ENCODE results near the gene SLF2. TPM values are rescaled to one million over a fixed set of nuclear protein-coding genes. Genes with fewer than 3 reads are reported as not detected.

The SLF2 gene
- total RNA-seq, 1 donor from 2014 or later: 20.3 TPM

DNA sequence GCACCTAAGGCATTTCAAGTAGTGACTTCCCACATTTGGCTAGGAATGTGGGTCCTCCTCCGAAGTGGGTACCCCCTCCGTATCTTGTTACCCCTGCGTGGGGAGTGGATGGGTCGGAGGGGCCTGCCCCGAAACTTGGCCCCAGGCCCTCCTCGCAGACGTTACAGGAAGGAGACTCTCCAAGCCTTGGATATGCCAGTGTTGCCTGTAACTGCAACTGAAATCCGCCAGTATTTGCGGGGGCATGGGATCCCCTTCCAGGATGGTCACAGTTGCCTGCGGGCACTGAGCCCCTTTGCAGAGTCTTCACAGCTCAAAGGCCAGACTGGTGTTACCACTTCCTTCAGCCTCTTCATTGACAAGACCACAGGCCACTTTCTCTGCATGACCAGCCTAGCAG lies 75.4 kb downstream of the SLF2 start:
- no peak for TF ChIP-seq EZH2 (IDR thresholded peaks at IDR 0.05; ENCODE audit: insufficient read depth, low read length)
- TF ChIP-seq, protein P1, sequence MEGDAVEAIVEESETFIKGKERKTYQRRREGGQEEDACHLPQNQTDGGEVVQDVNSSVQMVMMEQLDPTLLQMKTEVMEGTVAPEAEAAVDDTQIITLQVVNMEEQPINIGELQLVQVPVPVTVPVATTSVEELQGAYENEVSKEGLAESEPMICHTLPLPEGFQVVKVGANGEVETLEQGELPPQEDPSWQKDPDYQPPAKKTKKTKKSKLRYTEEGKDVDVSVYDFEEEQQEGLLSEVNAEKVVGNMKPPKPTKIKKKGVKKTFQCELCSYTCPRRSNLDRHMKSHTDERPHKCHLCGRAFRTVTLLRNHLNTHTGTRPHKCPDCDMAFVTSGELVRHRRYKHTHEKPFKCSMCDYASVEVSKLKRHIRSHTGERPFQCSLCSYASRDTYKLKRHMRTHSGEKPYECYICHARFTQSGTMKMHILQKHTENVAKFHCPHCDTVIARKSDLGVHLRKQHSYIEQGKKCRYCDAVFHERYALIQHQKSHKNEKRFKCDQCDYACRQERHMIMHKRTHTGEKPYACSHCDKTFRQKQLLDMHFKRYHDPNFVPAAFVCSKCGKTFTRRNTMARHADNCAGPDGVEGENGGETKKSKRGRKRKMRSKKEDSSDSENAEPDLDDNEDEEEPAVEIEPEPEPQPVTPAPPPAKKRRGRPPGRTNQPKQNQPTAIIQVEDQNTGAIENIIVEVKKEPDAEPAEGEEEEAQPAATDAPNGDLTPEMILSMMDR (IDR thresholded peaks at IDR 0.05; ENCODE audit: insufficient read depth, low read depth, low read length): no peak
- Histone ChIP-seq H2AFZ (ENCODE audit: low read depth, low read length) (peak overlapping the region; percentile 100), H3K27ac (ENCODE audit: low read depth, low read length) (no peak overlapping the region), H3K79me2 (ENCODE audit: insufficient read depth, low read length) (peaks cover 53% of the 10 kb centered on the region), H3K36me3 (ENCODE audit: insufficient read depth, low read length) (peaks cover 26% of the 10 kb centered on the region), H3K4me1 (ENCODE audit: insufficient read depth, low read length) (peaks cover 19% of the 10 kb centered on the region), H3K4me3 (ENCODE audit: insufficient read depth, low read depth, low read length) (peak overlapping the region; percentile 92), H3K27me3 (ENCODE audit: insufficient read depth, low read length) (no peaks in the 10 kb centered on the region), H3K4me2 (ENCODE audit: low read length) (peak overlapping the region; percentile 99), H3K9ac (ENCODE audit: low read length) (peak overlapping the region; percentile 86), H3K9me3 (ENCODE audit: insufficient read depth, low read depth, low read length) (no peaks in the 10 kb centered on the region), H4K20me1 (ENCODE audit: insufficient read depth, low read length) (peaks cover 32% of the 10 kb centered on the region)
- Mint-ChIP-seq H3K36me3 (ENCODE audit: low read depth, unreplicated experiment) (peaks cover 18% of the 10 kb centered on the region), H3K27ac (ENCODE audit: unreplicated experiment) (no peak overlapping the region), H3K4me3 (ENCODE audit: unreplicated experiment) (peak overlapping the region; percentile 95), H3K9me3 (ENCODE audit: unreplicated experiment) (peaks cover 3% of the 10 kb centered on the region), H3K27me3 (ENCODE audit: low read depth, unreplicated experiment) (no peaks in the 10 kb centered on the region), H3K4me1 (ENCODE audit: low read depth, unreplicated experiment) (peaks cover 10% of the 10 kb centered on the region)
- no peak for FAIRE-seq
- DNase-seq (ENCODE audit: low read depth): no peak

DNA sequence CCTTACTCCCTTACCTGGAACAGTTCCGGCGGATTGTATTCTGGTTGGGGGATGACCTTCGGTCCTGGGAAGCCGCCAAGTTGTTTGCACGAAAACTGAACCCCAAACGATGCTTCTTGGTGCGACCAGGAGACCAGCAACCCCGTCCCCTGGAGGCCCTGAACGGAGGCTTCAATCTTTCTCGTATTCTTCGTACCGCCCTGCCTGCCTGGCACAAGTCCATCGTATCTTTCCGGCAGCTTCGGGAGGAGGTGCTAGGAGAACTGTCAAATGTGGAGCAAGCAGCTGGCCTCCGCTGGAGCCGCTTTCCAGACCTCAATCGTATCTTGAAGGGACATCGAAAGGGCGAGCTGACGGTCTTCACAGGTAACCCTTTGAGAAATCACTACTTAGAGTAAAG lies 76.3 kb downstream of the SLF2 start:
- Histone ChIP-seq H3K4me2 (ENCODE audit: low read length) (peak overlapping the region; percentile 99), H3K27ac (ENCODE audit: low read depth, low read length) (no peak overlapping the region), H3K9ac (ENCODE audit: low read length) (no peak overlapping the region), H3K36me3 (ENCODE audit: insufficient read depth, low read length) (peaks cover 30% of the 10 kb centered on the region), H3K79me2 (ENCODE audit: insufficient read depth, low read length) (peaks cover 53% of the 10 kb centered on the region), H3K9me3 (ENCODE audit: insufficient read depth, low read depth, low read length) (no peaks in the 10 kb centered on the region), H2AFZ (ENCODE audit: low read depth, low read length) (no peak overlapping the region), H3K4me1 (ENCODE audit: insufficient read depth, low read length) (peaks cover 19% of the 10 kb centered on the region), H3K4me3 (ENCODE audit: insufficient read depth, low read depth, low read length) (no peak overlapping the region), H3K27me3 (ENCODE audit: insufficient read depth, low read length) (no peaks in the 10 kb centered on the region), H4K20me1 (ENCODE audit: insufficient read depth, low read length) (peaks cover 30% of the 10 kb centered on the region)
- Mint-ChIP-seq H3K27me3 (ENCODE audit: low read depth, unreplicated experiment) (no peaks in the 10 kb centered on the region), H3K9me3 (ENCODE audit: unreplicated experiment) (peaks cover 3% of the 10 kb centered on the region), H3K27ac (ENCODE audit: unreplicated experiment) (no peak overlapping the region), H3K4me3 (ENCODE audit: unreplicated experiment) (no peak overlapping the region), H3K36me3 (ENCODE audit: low read depth, unreplicated experiment) (peaks cover 18% of the 10 kb centered on the region), H3K4me1 (ENCODE audit: low read depth, unreplicated experiment) (peaks cover 10% of the 10 kb centered on the region)
- no peak for TF ChIP-seq EZH2 (IDR thresholded peaks at IDR 0.05; ENCODE audit: insufficient read depth, low read length)
- TF ChIP-seq, protein P1 (IDR thresholded peaks at IDR 0.05; ENCODE audit: insufficient read depth, low read depth, low read length): no peak
- FAIRE-seq: no peak
- DNase-seq (ENCODE audit: low read depth): no peak

DNA sequence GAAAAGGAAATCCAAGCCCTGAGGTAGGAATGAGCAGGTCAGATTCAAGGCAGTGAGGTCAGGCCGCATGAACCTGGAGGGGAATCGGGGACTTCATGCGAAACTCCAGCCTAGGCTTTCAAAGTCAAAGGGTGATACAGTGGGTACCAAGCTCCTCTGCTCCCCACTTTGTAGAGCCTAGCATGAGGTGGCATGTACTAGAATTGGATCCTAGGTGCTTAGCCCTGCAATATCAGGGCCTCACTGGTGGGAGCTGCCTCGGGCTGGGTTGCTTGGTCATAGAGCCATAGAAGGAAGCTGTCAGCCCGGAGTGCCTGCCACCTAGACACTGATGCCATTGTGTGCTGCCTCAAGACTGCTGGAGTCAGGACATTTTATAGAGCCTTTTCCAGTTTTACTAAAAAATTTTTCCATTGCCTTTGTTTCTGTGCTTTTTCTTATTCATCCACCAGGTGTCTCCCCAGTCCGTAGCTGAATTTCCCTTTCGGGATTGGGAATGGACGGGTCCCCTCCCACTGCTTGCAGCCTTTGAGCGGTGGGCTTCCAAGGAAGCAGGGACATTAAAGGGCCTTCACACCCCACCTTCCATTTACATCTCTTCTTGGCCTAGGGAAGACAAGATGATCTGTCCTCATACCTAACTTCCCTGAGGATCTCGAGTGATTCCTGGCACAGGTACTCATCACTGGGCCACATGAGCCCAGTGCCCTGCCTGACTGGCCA lies 81.4 kb downstream of the SLF2 start:
- Mint-ChIP-seq H3K36me3 (ENCODE audit: low read depth, unreplicated experiment) (peaks cover 15% of the 10 kb centered on the region), H3K27me3 (ENCODE audit: low read depth, unreplicated experiment) (no peaks in the 10 kb centered on the region), H3K27ac (ENCODE audit: unreplicated experiment) (no peak overlapping the region), H3K9me3 (ENCODE audit: unreplicated experiment) (peaks cover 3% of the 10 kb centered on the region), H3K4me1 (ENCODE audit: low read depth, unreplicated experiment) (peaks cover 4% of the 10 kb centered on the region), H3K4me3 (ENCODE audit: unreplicated experiment) (peak overlapping the region; percentile 34)
- Histone ChIP-seq H4K20me1 (ENCODE audit: insufficient read depth, low read length) (peaks cover 6% of the 10 kb centered on the region), H3K9me3 (ENCODE audit: insufficient read depth, low read depth, low read length) (no peaks in the 10 kb centered on the region), H3K27me3 (ENCODE audit: insufficient read depth, low read length) (no peaks in the 10 kb centered on the region), H3K27ac (ENCODE audit: low read depth, low read length) (no peak overlapping the region), H3K9ac (ENCODE audit: low read length) (no peak overlapping the region), H3K4me2 (ENCODE audit: low read length) (no peak overlapping the region), H3K79me2 (ENCODE audit: insufficient read depth, low read length) (peaks cover 20% of the 10 kb centered on the region), H2AFZ (ENCODE audit: low read depth, low read length) (no peak overlapping the region), H3K4me1 (ENCODE audit: insufficient read depth, low read length) (peaks cover 21% of the 10 kb centered on the region), H3K36me3 (ENCODE audit: insufficient read depth, low read length) (peaks cover 27% of the 10 kb centered on the region), H3K4me3 (ENCODE audit: insufficient read depth, low read depth, low read length) (no peak overlapping the region)
- no peak for DNase-seq (ENCODE audit: low read depth)
- TF ChIP-seq, protein P1 (IDR thresholded peaks at IDR 0.05; ENCODE audit: insufficient read depth, low read depth, low read length): peak; percentile 59
- no peak for TF ChIP-seq EZH2 (IDR thresholded peaks at IDR 0.05; ENCODE audit: insufficient read depth, low read length)
- no peak for FAIRE-seq
